Measurements from ENCODE around the gene HOOK2. TPM values are rescaled to one million over a fixed set of nuclear protein-coding genes. Genes with fewer than 3 reads are reported as not detected.

Gene HOOK2
- total and polyA plus RNA-seq, 9 of the 15 experiments (the other 6 are each of a cell fraction or from before 2014, with no cell fraction given) = 1.3 to 17.2 (median 9.9) TPM

DNA sequence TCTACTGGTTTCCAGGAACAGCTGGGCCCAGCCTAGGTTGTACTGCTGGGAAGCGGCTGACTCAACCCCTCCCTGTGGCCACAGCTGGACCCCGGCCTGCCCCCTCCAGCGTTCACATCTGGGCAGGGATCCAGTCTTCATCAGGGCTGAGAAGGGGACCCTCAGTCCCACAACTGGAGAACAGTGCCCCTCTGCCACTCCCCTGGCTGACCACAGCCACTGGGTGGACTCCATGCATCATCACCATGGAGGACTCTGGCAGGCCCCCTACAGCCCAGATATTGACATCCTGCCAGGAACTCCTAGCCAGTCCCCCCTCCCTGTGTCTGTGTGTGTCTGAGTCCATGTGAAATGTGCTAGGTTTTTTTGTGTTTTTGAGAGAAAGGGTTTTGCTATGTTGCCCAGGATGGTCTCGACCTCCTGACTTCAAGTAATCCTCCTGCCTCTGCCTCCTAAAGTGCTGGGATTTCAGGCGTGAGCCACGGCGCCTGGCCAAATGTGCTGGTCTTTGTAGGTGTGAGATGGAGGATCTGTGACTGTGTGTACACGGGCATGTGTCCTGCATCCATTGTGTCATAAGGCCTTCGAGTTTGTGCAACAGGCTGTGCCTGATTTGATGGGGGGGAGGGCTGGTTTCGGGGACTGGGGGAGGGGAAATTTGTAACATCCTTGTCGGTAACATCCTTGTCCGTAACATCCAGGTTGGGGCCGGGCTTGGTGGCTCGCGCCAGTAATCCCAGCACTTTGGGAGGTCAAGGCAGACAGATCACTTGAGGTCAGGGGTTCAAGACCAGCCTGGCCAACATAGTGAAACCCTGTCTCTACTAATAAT, 4.0 kb upstream of the HOOK2 start (continued):
- TF ChIP-seq CHD7 (IDR thresholded peaks at IDR 0.05; ENCODE audit: low read depth, low read length) = no peak
- TF ChIP-seq MTA2 (IDR thresholded peaks at IDR 0.05; ENCODE audit: low read depth) = no peak
- no peak for TF ChIP-seq YY1 (IDR thresholded peaks at IDR 0.05; ENCODE audit: borderline replicate concordance in 1 of 3, control insufficient read depth in 1 of 3, extremely low read depth in 1 of 3, insufficient read depth in 3 of 3, insufficient read length in 1 of 3, insufficient replicate concordance in 2 of 3, low read depth in 1 of 3, low read length in 2 of 3)
- 0 out of 2 replicates have a peak, but pooled peaks have one; percentile 19 for TF ChIP-seq ZNF76 (CRISPR knock-in tag; IDR thresholded peaks at IDR 0.05; ENCODE audit: borderline replicate concordance)
- no peak for TF ChIP-seq HBP1 (CRISPR knock-in tag; IDR thresholded peaks at IDR 0.05)
- TF ChIP-seq, protein P1, sequence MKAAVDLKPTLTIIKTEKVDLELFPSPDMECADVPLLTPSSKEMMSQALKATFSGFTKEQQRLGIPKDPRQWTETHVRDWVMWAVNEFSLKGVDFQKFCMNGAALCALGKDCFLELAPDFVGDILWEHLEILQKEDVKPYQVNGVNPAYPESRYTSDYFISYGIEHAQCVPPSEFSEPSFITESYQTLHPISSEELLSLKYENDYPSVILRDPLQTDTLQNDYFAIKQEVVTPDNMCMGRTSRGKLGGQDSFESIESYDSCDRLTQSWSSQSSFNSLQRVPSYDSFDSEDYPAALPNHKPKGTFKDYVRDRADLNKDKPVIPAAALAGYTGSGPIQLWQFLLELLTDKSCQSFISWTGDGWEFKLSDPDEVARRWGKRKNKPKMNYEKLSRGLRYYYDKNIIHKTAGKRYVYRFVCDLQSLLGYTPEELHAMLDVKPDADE (conservative IDR thresholded peaks at IDR 0.05; ENCODE audit: control insufficient read depth, low read depth, low read length) = no peak
- no peak for TF ChIP-seq ZKSCAN1 (IDR thresholded peaks at IDR 0.05; ENCODE audit: low read depth, low read length)
- no peak; the same call in 1 of the 2 replicates for TF ChIP-seq NBN (IDR thresholded peaks at IDR 0.05; ENCODE audit: low read depth)
